Prostate gland (tissue), 2 donors: Measurements from ENCODE around the gene SLC25A13. TPM values are rescaled to one million over a fixed set of nuclear protein-coding genes. Genes with fewer than 3 reads are reported as not detected.

Source experiments
- DNase-seq: peaks from one replicate; pipeline ENCODE4 v3.0.0-alpha.2; 2019; ENCODE audit warnings: low spot score
- H3K27ac ChIP-seq, 2 donors: fragments of 200-600 bp; sonication (generic); 2 replicates each; pipeline ENCODE4 v1.5.1; 2017 to 2019
- H3K27me3 ChIP-seq: fragments of 200-600 bp; sonication (generic); replicated peaks from 2 replicates; pipeline ENCODE4 v1.5.1; 2019; ENCODE audit not compliant: insufficient read depth
- H3K36me3 ChIP-seq, 2 donors: fragments of 200-600 bp; sonication (generic); 1 replicate in 1 of 2; 2 replicates in 1 of 2; pipeline versions ENCODE4 v1.5.1 to v1.8.1; 2017 to 2019
- H3K4me1 ChIP-seq: fragments of 200-600 bp; sonication (generic); replicated peaks from 2 replicates; pipeline ENCODE4 v1.5.1; 2019
- H3K4me3 ChIP-seq, 2 donors: fragments of 200-600 bp; sonication (generic); 2 replicates each; pipeline ENCODE4 v1.5.1; 2017 to 2019
- H3K9me3 ChIP-seq: fragments of 200-600 bp; sonication (generic); 2 replicates; pipeline ENCODE4 v1.5.1; 2017
- CTCF ChIP-seq, 4 experiments: fragments of 200-600 bp in 2 of 4; fragments of 450-650 bp in 2 of 4; sonication (generic) in 2 of 4; IDR thresholded peaks; 1 replicate in 3 of 4; 2 replicates in 1 of 4; pipeline ENCODE4 v1.5.1; 2016 to 2019; ENCODE audit warnings: antibody characterized with exemption in 4 of 4, mild to moderate bottlenecking in 2 of 4, moderate library complexity in 2 of 4
- POLR2A ChIP-seq: fragments of 450-650 bp; IDR thresholded peaks from one replicate; pipeline ENCODE4 v1.6.1; 2016; ENCODE audit warnings: antibody characterized with exemption, mild to moderate bottlenecking
- POLR2AphosphoS5 ChIP-seq: sonication (generic); formaldehyde crosslinking; IDR thresholded peaks from one replicate; pipeline ENCODE4 v1.6.1; 2017; ENCODE audit warnings: antibody characterized with exemption
- WGBS: methylation state at CpG from one replicate; pipeline ENCODE4 v1.1.5; 2018; 5-methylcytosine and 5-hydroxymethylcytosine counted together
- intact Hi-C: fragments of 100-400 bp; cut with DNase I; formaldehyde crosslinking; loops from one replicate; pipeline ENCODE4 v1.14.2; 2022
- total RNA-seq, 2 donors: library from RNA; depleted of rRNA; stranded (reverse); fragments of >200 nt; gene quantifications; one replicate each; pipeline ENCODE4 v1.1.0, GENCODE V29; 2016

The SLC25A13 gene
- total RNA-seq, 2 donors from 2014 or later = 14.4 to 41.6 TPM

- Histone ChIP-seq H3K4me3 (no peak overlapping the region), H3K27me3 (no peaks in the 10 kb centered on the region), H3K36me3 (peaks cover 0 to 2% of the 10 kb centered on the region in 2 donors), H3K4me1 (no peaks in the 10 kb centered on the region), H3K27ac (no peak overlapping the region), H3K9me3 (no peaks in the 10 kb centered on the region)
- intact Hi-C loops = no loop called here
- TF ChIP-seq POLR2AphosphoS5 (no peak), CTCF (IDR thresholded peaks at IDR 0.05) (no peak), POLR2A (no peak)
- WGBS = 55% methylated on average over 4 of the region's 4 CpGs
- DNase-seq = no peak
These were observed 147.1 kb downstream of the SLC25A13 start for GRCh38 chr7:96174812-96175211.

- 92% methylated on average over 3 of the region's 3 CpGs for WGBS
- Histone ChIP-seq H3K4me3 (no peak overlapping the region), H3K36me3 (peaks cover 0 to 2% of the 10 kb centered on the region in 2 donors), H3K27ac (no peak overlapping the region), H3K4me1 (no peaks in the 10 kb centered on the region), H3K9me3 (no peaks in the 10 kb centered on the region), H3K27me3 (no peaks in the 10 kb centered on the region)
- intact Hi-C loops = no loop called here
- TF ChIP-seq POLR2A (no peak), POLR2AphosphoS5 (no peak), CTCF (IDR thresholded peaks at IDR 0.05) (no peak)
- no peak for DNase-seq
These were observed 148.1 kb downstream of the SLC25A13 start for GRCh38 chr7:96173781-96174180.

GRCh38 chr7:96169439-96169838 is 152.5 kb downstream of the SLC25A13 start:
- no peaks in the 10 kb centered on the region for H3K27me3 ChIP-seq
- H3K9me3 ChIP-seq = no peaks in the 10 kb centered on the region
- intact Hi-C loops = no loop called here
- no peak for DNase-seq
- TF ChIP-seq POLR2A (no peak), POLR2AphosphoS5 (no peak), CTCF (IDR thresholded peaks at IDR 0.05) (no peak)
- 50% methylated on average over 5 of the region's 5 CpGs for WGBS
- H3K4me1 ChIP-seq = no peaks in the 10 kb centered on the region
- no peak overlapping the region for H3K4me3 ChIP-seq
- no peak overlapping the region for H3K27ac ChIP-seq
- H3K36me3 ChIP-seq = no peaks in the 10 kb centered on the region

GRCh38 chr7:96167424-96167823 is 154.5 kb downstream of the SLC25A13 start:
- TF ChIP-seq CTCF (IDR thresholded peaks at IDR 0.05) (no peak), POLR2A (no peak), POLR2AphosphoS5 (no peak)
- no peak overlapping the region for H3K4me3 ChIP-seq
- intact Hi-C loops = no loop called here
- 100% methylated on average over 1 of the region's 1 CpG for WGBS
- DNase-seq = no peak
- no peaks in the 10 kb centered on the region for H3K27me3 ChIP-seq
- no peaks in the 10 kb centered on the region for H3K4me1 ChIP-seq
- no peaks in the 10 kb centered on the region for H3K9me3 ChIP-seq
- no peak overlapping the region for H3K27ac ChIP-seq
- H3K36me3 ChIP-seq = no peaks in the 10 kb centered on the region

GRCh38 chr7:96161897-96162296 is 160.0 kb downstream of the SLC25A13 start:
- no peak for DNase-seq
- no peak overlapping the region for H3K4me3 ChIP-seq
- TF ChIP-seq CTCF (IDR thresholded peaks at IDR 0.05) = no peak
- no peak for TF ChIP-seq POLR2AphosphoS5
- no peak overlapping the region for H3K27ac ChIP-seq
- H3K9me3 ChIP-seq = no peaks in the 10 kb centered on the region
- no peaks in the 10 kb centered on the region for H3K36me3 ChIP-seq
- no peaks in the 10 kb centered on the region for H3K4me1 ChIP-seq
- 90% methylated on average over 3 of the region's 3 CpGs for WGBS
- intact Hi-C loops = no loop called here
- no peaks in the 10 kb centered on the region for H3K27me3 ChIP-seq
